ENCODE results near the gene TCEANC2.

- TF ChIP-seq CTCF (conservative IDR thresholded peaks at IDR 0.05; ENCODE audit: low read depth, low read length) (no peak), EZH2 (IDR thresholded peaks at IDR 0.05; ENCODE audit: borderline replicate concordance, low read depth, low read length, poor library complexity, severe bottlenecking) (no peak)
Observed at GRCh38 chr1:54115520-54115919, 62.1 kb downstream of the TCEANC2 start.

All from A673 (cell line).